ENCODE data around the gene MYOF.
A peak's percentile ranks its signal among the peaks of the same experiment; 100 is the strongest.
"Not testable (repeated sequence)": the region's sequence is repeated elsewhere in the genome, so short reads cannot be mapped to it uniquely, and the experiment has no call there.

Gene MYOF

GRCh38 chr10:93445978-93446720 is 36.0 kb downstream of the MYOF start:
- ChIA-PET POLR2A (ENCODE audit: low non-redundant PET) (interaction anchor here (0.6 to 1.3 kb wide), 3 partner anchors 9 to 36 kb away, joined by 3 to 5 read pairs (median 4); partner anchors contain the start of gene MYOF), CTCF (interaction anchor here (0.5 to 2.3 kb wide), 7 partner anchors 15 to 664 kb away, joined by 3 to 13 read pairs (median 3); partner anchors contain the start of gene MYOF)
- peak overlapping the region; percentile 93 for H3K27ac ChIP-seq
- TF ChIP-seq CTCF (conservative IDR thresholded peaks at IDR 0.05; ENCODE audit: low read depth), result no peak
- no peak for DNase-seq (ENCODE audit: low spot score)

- POLR2A ChIA-PET (ENCODE audit: low non-redundant PET), result interaction anchor here (0.6 to 1.3 kb wide), 2 partner anchors 8 to 37 kb away, joined by 3 to 5 read pairs; partner anchors contain the start of gene MYOF
- peak overlapping the region; percentile 93 for H3K27ac ChIP-seq
- no peak for TF ChIP-seq CTCF (conservative IDR thresholded peaks at IDR 0.05; ENCODE audit: low read depth)
- CTCF ChIA-PET, result interaction anchor here (0.7 to 2.3 kb wide), 6 partner anchors 16 to 94 kb away, joined by 3 to 13 read pairs (median 5); partner anchors contain the start of gene MYOF
- peak; percentile 97 for DNase-seq (ENCODE audit: low spot score)
Observed at GRCh38 chr10:93445097-93445960, 36.8 kb downstream of the MYOF start.

- DNase-seq (ENCODE audit: low spot score), result no peak
- no peak for TF ChIP-seq CTCF (conservative IDR thresholded peaks at IDR 0.05; ENCODE audit: low read depth)
- 0 out of 2 replicates have a peak overlapping the region, but pooled peaks have one; percentile 14 for H3K27ac ChIP-seq
- ChIA-PET POLR2A (ENCODE audit: low non-redundant PET) (no interaction called here), CTCF (interaction anchor here (0.6 kb wide), 1 partner anchor 1021 kb away, joined by 4 read pairs; no protein-coding TSS in a partner anchor)
Observed at GRCh38 chr10:93443481-93443880, 38.7 kb downstream of the MYOF start.

GRCh38 chr10:93442721-93443120 is 39.4 kb downstream of the MYOF start:
- H3K27ac ChIP-seq, result peak overlapping the region; percentile 87
- CTCF ChIA-PET, result interaction anchor here (0.7 to 1.5 kb wide), 2 partner anchors 20 to 39 kb away, joined by 3 to 11 read pairs; partner anchors contain the start of gene MYOF
- POLR2A ChIA-PET (ENCODE audit: low non-redundant PET); DNase-seq (ENCODE audit: low spot score): not testable (repeated sequence)

- no peak for TF ChIP-seq CTCF (conservative IDR thresholded peaks at IDR 0.05; ENCODE audit: low read depth)
Observed at GRCh38 chr10:93440591-93441091, 41.5 kb downstream of the MYOF start.

GRCh38 chr10:93438613-93439253 is 43.4 kb downstream of the MYOF start:
- peak overlapping the region; percentile 99 for H3K27ac ChIP-seq
- CTCF ChIA-PET, result interaction anchor here (1.1 kb wide), 1 partner anchor 44 kb away, joined by 10 read pairs; the partner anchor contains the start of gene MYOF
- DNase-seq (ENCODE audit: low spot score), result peak; percentile 82
- POLR2A ChIA-PET (ENCODE audit: low non-redundant PET), result no interaction called here
- TF ChIP-seq CTCF (conservative IDR thresholded peaks at IDR 0.05; ENCODE audit: low read depth), result no peak

More at GRCh38 chr10:93440591-93441091, 41.5 kb downstream of the MYOF start:
- POLR2A ChIA-PET (ENCODE audit: low non-redundant PET), result interaction anchor here (0.6 kb wide), 1 partner anchor 38 kb away, joined by 3 read pairs; no protein-coding TSS in a partner anchor
- no peak for DNase-seq (ENCODE audit: low spot score)
- CTCF ChIA-PET, result interaction anchor here (0.9 to 1.0 kb wide), 2 partner anchors 42 to 64 kb away, joined by 3 to 5 read pairs; no protein-coding TSS in a partner anchor
- peak overlapping the region; percentile 67; the same call in 1 of the 2 replicates for H3K27ac ChIP-seq
